Transverse colon (tissue), 4 donors: Measurements from ENCODE around the gene ABCB7. TPM values are rescaled to one million over a fixed set of nuclear protein-coding genes. Genes with fewer than 3 reads are reported as not detected.

Experiments used
- DNase-seq: peaks from one replicate; pipeline ENCODE4 v3.0.0-alpha.2; 2019
- H3K27ac ChIP-seq, 4 donors: fragments of 200-600 bp; sonication (generic); 2 replicates each; pipeline ENCODE4 v1.5.1; 2016 to 2018; ENCODE audit warnings: inconsistent platforms in 4 of 4
- H3K27me3 ChIP-seq: fragments of 200-600 bp; sonication (generic); 2 replicates; pipeline ENCODE4 v1.5.1; 2017; ENCODE audit warnings: inconsistent platforms
- H3K36me3 ChIP-seq, 4 donors: fragments of 200-600 bp; sonication (generic); 2 replicates each; pipeline ENCODE4 v1.5.1; 2017 to 2019; ENCODE audit warnings: inconsistent platforms in 4 of 4
- H3K4me1 ChIP-seq, 4 donors: fragments of 200-600 bp; sonication (generic); 2 replicates each; pipeline ENCODE4 v1.5.1; 2017 to 2020; ENCODE audit warnings: inconsistent platforms in 4 of 4
- H3K4me3 ChIP-seq, 4 donors: fragments of 200-600 bp; sonication (generic); 1 replicate in 1 of 4; 2 replicates in 3 of 4; pipeline versions ENCODE4 v1.5.1 to v1.6.1; 2017 to 2019; ENCODE audit warnings: inconsistent platforms in 4 of 4
- H3K9me3 ChIP-seq, 2 donors: fragments of 200-600 bp; sonication (generic); 2 replicates each; pipeline ENCODE4 v1.5.1; 2017 to 2019; ENCODE audit warnings: inconsistent platforms in 2 of 2
- EP300 ChIP-seq: sonication (generic); formaldehyde crosslinking; IDR thresholded peaks from one replicate; pipeline ENCODE4 v1.6.1; 2017; ENCODE audit warnings: antibody characterized with exemption, low read depth
- POLR2A ChIP-seq: fragments of 450-650 bp; IDR thresholded peaks from one replicate; pipeline ENCODE4 v1.6.1; 2016; ENCODE audit warnings: antibody characterized with exemption, mild to moderate bottlenecking, moderate library complexity
- POLR2AphosphoS5 ChIP-seq, 3 donors: sonication (generic); formaldehyde crosslinking; IDR thresholded peaks; one replicate each; pipeline ENCODE4 v1.6.1; 2016; ENCODE audit warnings: antibody characterized with exemption in 3 of 3
- WGBS, 2 donors: methylation state at CpG; one replicate each; pipeline ENCODE4 v1.1.5; 2018; ENCODE audit warnings: low coverage in 1 of 2; 5-methylcytosine and 5-hydroxymethylcytosine counted together
- in situ Hi-C, 4 donors: fragments of 200-750 bp; cut with MboI; loops; one replicate each; pipeline versions ENCODE4 v1.15.0 to v1.15.1; 2017; ENCODE audit warnings: low sequenced_read_pairs in 3 of 4, low pct_ligation_motif_present in 1 of 4, low pct_unique_long_range_greater_than_20kb in 1 of 4
- intact Hi-C: fragments of 100-400 bp; cut with DNase I; formaldehyde crosslinking; loops from one replicate; pipeline ENCODE4 v1.15.1; 2023; ENCODE audit warnings: low total_unique reads
- total RNA-seq, 4 donors: library from RNA; depleted of rRNA; stranded (reverse); fragments of >200 nt; gene quantifications; one replicate each; pipeline ENCODE4 v1.1.0, GENCODE V29; 2016
- TF ChIP-seq, protein P1 (sequence below), 5 experiments: fragments of 200-600 bp in 3 of 5; fragments of 450-650 bp in 2 of 5; sonication (generic) in 3 of 5; IDR thresholded peaks; 1 replicate in 2 of 5; 2 replicates in 3 of 5; pipeline ENCODE4 v1.5.1; 2016 to 2017; ENCODE audit warnings: antibody characterized with exemption in 5 of 5, inconsistent platforms in 3 of 5, mild to moderate bottlenecking in 2 of 5, moderate library complexity in 1 of 5

ABCB7 gene
- total RNA-seq, 4 donors from 2014 or later, result 49.4 to 92.8 (median 57.7) TPM

- in situ Hi-C loops (no loop called here), intact Hi-C loops (no loop called here)
- Histone ChIP-seq H3K27ac (no peak overlapping the region), H3K27me3 (no peaks in the 10 kb centered on the region), H3K36me3 (no peaks in the 10 kb centered on the region), H3K9me3 (no peaks in the 10 kb centered on the region), H3K4me1 (no peaks in the 10 kb centered on the region), H3K4me3 (no peak overlapping the region)
- no peak for TF ChIP-seq POLR2AphosphoS5 (IDR thresholded peaks at IDR 0.05)
- no peak for TF ChIP-seq EP300
- TF ChIP-seq, protein P1, sequence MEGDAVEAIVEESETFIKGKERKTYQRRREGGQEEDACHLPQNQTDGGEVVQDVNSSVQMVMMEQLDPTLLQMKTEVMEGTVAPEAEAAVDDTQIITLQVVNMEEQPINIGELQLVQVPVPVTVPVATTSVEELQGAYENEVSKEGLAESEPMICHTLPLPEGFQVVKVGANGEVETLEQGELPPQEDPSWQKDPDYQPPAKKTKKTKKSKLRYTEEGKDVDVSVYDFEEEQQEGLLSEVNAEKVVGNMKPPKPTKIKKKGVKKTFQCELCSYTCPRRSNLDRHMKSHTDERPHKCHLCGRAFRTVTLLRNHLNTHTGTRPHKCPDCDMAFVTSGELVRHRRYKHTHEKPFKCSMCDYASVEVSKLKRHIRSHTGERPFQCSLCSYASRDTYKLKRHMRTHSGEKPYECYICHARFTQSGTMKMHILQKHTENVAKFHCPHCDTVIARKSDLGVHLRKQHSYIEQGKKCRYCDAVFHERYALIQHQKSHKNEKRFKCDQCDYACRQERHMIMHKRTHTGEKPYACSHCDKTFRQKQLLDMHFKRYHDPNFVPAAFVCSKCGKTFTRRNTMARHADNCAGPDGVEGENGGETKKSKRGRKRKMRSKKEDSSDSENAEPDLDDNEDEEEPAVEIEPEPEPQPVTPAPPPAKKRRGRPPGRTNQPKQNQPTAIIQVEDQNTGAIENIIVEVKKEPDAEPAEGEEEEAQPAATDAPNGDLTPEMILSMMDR (IDR thresholded peaks at IDR 0.05), result no peak
- TF ChIP-seq POLR2A, result no peak
- no peak for DNase-seq
- WGBS, 2 donors, result 82% methylated on average over 6 of the region's 6 CpGs; no CpG with 5 or more reads in 1 of the 2 donors
Measured at GRCh38 chrX:75107863-75108509, 48.1 kb downstream of the ABCB7 start.

DNA sequence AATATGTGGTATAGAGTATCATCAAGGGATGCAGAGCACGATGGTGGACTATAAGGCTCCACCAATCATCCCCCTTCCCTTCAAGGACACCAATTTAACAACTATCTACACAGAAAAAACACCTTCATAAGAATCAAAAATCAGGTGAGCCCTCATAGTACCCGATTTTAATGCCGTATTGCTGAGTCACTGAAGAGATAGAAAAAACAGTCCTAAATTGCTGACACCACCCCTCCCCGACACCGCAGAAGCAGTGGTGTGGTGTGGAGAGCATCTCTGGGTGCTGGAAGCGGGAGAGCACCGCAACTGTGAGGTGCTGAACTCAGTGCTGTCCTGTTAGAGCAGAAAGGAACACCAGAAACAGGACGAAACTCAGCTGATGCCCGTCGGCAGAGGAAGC, 49.3 kb downstream of the ABCB7 start:
- H3K27me3 ChIP-seq, result no peaks in the 10 kb centered on the region
- no peak overlapping the region for H3K27ac ChIP-seq
- 86% methylated on average over 10 of the region's 10 CpGs; no CpG with 5 or more reads in 1 of the 2 donors for WGBS, 2 donors
- DNase-seq, result no peak
- intact Hi-C loops, result no loop called here
- in situ Hi-C loops, result no loop called here
- no peaks in the 10 kb centered on the region for H3K4me1 ChIP-seq
- no peaks in the 10 kb centered on the region for H3K36me3 ChIP-seq
- TF ChIP-seq EP300, result no peak
- no peak for TF ChIP-seq POLR2A
- no peak for TF ChIP-seq POLR2AphosphoS5 (IDR thresholded peaks at IDR 0.05)
- TF ChIP-seq, protein P1 (IDR thresholded peaks at IDR 0.05), result no peak
- no peaks in the 10 kb centered on the region for H3K9me3 ChIP-seq
- H3K4me3 ChIP-seq, result no peak overlapping the region

DNA sequence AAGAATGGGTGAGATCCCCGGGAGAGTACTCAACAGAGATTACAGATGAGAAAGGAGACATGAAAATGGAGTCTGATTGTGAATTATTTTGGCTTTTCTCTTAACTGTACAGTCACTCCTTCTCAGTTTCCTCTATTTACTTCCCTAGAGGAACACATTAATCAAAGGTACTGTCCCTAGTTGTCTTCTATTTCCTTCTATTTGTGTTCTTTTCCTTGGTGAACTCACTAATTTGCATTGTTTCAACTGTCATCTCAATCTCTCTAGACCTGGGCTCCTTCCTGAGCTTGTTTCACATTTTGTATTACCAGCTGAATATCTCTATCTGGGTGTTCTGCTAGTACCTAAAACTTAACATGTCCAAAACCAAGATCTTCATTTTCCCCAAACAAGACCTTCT, 59.8 kb downstream of the ABCB7 start:
- no peak for DNase-seq
- in situ Hi-C loops, result no loop called here
- no peaks in the 10 kb centered on the region for H3K9me3 ChIP-seq
- no peaks in the 10 kb centered on the region for H3K27me3 ChIP-seq
- no peaks in the 10 kb centered on the region for H3K36me3 ChIP-seq
- TF ChIP-seq, protein P1 (IDR thresholded peaks at IDR 0.05), result no peak
- TF ChIP-seq POLR2AphosphoS5 (IDR thresholded peaks at IDR 0.05), result no peak
- no peak for TF ChIP-seq POLR2A
- 65 to 100% methylated on average over 1 of the region's 1 CpG for WGBS, 2 donors
- H3K27ac ChIP-seq, result no peak overlapping the region
- H3K4me1 ChIP-seq, result no peaks in the 10 kb centered on the region
- no peak overlapping the region for H3K4me3 ChIP-seq
- intact Hi-C loops, result no loop called here

DNA sequence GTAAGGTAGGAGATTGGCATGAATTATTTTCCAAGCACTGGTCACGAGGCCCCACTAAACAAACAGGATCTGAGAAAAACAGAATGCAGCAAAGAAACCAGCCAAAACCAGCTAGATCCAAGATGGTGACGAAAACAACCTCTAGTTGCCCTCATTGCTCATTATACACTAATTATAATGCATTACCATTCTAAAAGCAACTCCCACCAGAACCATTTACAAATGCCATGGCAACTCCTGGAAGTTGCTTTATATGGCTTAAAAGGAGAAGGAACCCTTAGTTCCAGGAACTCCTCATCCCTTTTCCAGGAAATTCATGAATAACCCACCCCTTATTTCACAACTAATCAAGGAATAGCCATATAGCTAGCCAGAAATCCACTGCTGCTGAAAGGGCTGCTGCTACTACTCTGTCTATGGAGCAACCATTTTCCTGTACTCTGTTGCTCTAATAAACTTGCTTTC, 69.3 kb downstream of the ABCB7 start:
- intact Hi-C loops (no loop called here), in situ Hi-C loops (no loop called here)
- no peaks in the 10 kb centered on the region for H3K27me3 ChIP-seq
- no peak overlapping the region for H3K4me3 ChIP-seq
- no peak for DNase-seq
- H3K9me3 ChIP-seq, result no peaks in the 10 kb centered on the region
- TF ChIP-seq, protein P1 (IDR thresholded peaks at IDR 0.05), result no peak
- TF ChIP-seq POLR2AphosphoS5 (IDR thresholded peaks at IDR 0.05) (no peak), POLR2A (no peak), EP300 (no peak)
- no peaks in the 10 kb centered on the region for H3K4me1 ChIP-seq
- no peaks in the 10 kb centered on the region for H3K36me3 ChIP-seq
- WGBS, 2 donors, result 53% methylated on average over 2 of the region's 2 CpGs; no CpG with 5 or more reads in 1 of the 2 donors
- H3K27ac ChIP-seq, result no peak overlapping the region
